HG03469 (cell line): ENCODE measurements around the gene PAN3.
A peak's percentile ranks its signal among the peaks of the same experiment; 100 is the strongest.
"Not testable (repeated sequence)": the region's sequence is repeated elsewhere in the genome, so short reads cannot be mapped to it uniquely, and the experiment has no call there.

Experiments used
- ATAC-seq: cut with Tn5 transposase; IDR thresholded peaks from one replicate; pipeline ENCODE4 v1.9.1; 2021; ENCODE audit warnings: mild to moderate bottlenecking, moderate library complexity, moderate number of reproducible peaks; ENCODE audit not compliant: unreplicated experiment

The PAN3 gene

DNA sequence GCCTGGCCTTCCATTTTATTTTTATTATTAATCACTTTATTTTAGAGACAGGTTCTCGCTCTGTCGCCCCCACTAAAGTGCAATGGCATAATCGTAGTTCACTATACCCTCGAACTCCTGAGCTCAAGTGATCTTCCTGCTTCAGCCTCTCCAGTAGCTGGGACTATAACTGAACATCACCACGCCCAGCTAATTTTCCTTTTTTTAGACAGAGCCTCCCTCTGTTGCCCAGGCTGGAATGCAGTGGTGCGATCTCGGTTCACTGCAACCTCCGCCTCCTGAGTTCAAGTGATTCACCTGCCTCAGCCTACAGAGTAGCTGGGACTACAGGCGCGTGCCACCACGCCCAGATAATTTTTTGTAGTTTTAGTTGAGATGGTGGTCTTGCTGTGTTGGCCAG, 6.7 kb upstream of the PAN3 start:
- no peak for ATAC-seq

- ATAC-seq, result no peak
Measured at GRCh38 chr13:28136916-28137315, 1.4 kb upstream of the PAN3 start.

- ATAC-seq, result peak; percentile 3
Measured at GRCh38 chr13:28137596-28137995, 749 bp upstream of the PAN3 start.

- peak; percentile 24 for ATAC-seq
Measured at GRCh38 chr13:28138756-28139470, 568 bp downstream of the PAN3 start.

GRCh38 chr13:28140433-28141125, 2.2 kb downstream of the PAN3 start:
- ATAC-seq, result no peak

DNA sequence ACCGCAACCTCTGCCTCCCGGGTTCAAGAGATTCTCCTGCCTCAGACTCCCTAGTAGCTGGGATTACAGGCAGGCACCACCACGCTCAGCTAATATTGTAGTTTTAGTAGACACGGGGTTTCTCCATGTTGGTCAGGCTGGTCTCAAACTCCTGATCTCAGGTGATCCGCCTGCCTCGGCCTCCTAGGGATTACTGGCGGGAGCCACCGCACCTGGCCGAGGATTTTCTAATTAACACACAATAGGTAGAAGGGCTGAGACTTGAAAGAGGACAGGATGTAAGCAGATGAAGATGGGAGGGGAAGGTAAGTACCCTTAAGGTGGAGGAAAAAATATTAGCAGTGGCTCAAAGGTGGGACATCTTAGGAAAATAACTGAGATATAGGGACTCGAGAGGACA, 3.2 kb downstream of the PAN3 start:
- not testable (repeated sequence) for ATAC-seq

- ATAC-seq, result no peak
Measured at GRCh38 chr13:28145049-28145448, 6.7 kb downstream of the PAN3 start.

- no peak for ATAC-seq
Measured at GRCh38 chr13:28147495-28147894, 9.2 kb downstream of the PAN3 start.

DNA sequence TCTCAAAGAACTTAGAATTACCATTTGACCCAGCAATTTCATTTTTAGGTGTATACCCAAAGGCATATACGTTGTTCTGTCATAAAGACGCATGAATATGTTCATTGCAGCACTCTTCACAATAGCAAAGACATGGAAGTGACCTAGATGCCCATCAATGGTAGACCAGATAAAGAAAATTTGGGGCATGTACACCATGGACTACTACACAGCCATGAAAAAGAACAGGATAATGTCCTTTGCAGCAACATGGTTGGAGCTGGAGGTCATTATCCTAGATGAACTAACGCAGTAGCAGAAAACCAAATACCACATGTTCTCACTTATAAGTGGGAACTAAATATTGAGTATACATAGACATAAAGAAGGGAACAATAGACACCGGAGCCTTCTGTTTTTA, 20.7 kb downstream of the PAN3 start:
- no peak for ATAC-seq

DNA sequence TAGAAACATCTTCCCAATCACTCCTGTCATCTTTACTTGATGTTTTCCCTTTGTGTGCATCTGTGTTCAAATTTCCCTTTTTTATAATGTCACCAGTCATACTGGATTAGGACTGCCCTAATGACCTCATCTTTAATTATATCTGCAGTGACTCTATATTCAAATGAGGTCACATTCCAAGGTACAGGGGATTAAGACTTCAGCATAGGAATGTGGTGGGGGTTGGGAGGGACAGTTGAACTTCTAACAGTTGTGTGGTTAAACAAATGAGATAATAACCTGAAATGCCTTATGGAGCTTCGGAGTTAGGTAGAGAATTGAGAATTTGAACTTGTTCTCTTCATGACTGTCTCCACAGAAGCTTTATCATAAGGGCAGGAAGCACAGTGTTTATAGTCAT, 23.0 kb downstream of the PAN3 start:
- ATAC-seq, result no peak

DNA sequence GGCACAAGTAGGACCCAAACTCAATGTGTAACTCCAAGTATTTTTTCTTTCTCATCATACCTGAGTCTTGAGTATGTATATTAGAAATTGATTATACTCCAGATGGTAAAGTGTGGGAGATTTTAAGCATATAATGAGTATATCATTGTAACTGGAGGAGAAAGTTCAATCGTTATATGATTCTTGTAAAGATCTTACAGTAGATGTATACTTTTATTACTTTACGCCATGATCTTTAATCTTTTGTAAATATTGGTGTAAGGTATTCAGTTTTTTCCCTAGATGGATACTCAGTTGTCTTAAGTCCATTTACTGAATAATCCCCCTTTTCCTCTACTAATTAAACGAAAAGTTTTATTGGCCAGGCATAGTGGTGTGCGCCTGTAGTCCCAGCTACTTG, 25.2 kb downstream of the PAN3 start:
- ATAC-seq, result no peak

- no peak for ATAC-seq
Measured at GRCh38 chr13:28166257-28166656, 27.9 kb downstream of the PAN3 start.

DNA sequence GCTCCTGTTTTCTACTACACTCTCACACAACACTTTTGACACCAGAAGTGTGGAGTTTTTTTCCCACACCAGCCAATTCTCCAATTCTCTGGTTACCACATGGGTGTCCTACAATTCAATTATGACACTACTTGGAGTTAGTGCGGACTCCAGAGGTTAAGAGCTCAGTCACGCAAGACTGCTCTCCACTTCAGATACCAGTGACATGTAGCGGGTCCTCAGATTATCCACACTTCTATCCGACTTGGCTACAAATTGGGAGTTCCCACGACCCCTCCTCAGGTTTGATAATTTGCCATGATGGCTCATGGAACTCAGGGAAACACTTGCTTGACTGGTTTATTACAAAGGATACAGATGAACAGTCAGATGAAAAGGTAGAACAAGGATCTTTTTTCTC, 32.9 kb downstream of the PAN3 start:
- ATAC-seq, result no peak

DNA sequence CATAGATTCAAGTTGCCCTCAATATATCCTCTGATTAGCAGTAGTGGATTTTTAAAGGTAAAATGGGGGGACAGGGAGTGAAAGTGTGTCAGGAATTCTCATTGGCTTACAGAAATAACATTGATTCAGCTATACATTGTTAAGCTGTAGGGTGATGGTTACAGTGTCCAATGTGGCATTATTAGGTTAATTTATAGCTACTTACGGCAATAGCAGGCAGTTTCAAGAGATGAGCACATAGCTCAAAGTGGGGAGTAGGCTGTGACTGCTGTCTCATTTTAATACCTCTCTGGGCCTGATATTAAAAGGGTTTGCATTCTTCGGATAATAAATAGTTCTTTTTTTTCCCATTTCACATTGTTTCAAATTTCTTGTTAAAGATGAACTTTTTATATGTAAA, 34.6 kb downstream of the PAN3 start:
- no peak for ATAC-seq

DNA sequence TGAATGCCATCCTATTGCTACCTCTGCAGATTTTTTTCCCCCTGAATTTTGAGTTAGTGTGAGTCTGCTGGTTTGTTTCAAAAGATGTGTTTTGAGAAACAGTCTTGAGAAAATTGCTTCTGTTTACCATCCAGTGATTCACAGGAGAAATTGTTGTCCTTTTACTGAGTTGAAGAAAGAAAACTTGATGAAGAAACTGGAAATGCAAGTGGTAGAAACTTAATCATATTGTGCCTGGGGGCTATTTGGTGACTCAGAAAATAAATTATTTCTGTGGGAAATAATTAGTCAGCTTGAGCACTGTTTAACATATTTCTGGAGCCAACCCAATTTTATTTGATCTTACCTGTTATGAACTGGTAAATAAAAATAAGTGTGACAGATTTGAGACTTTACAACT, 35.4 kb downstream of the PAN3 start:
- ATAC-seq, result no peak

DNA sequence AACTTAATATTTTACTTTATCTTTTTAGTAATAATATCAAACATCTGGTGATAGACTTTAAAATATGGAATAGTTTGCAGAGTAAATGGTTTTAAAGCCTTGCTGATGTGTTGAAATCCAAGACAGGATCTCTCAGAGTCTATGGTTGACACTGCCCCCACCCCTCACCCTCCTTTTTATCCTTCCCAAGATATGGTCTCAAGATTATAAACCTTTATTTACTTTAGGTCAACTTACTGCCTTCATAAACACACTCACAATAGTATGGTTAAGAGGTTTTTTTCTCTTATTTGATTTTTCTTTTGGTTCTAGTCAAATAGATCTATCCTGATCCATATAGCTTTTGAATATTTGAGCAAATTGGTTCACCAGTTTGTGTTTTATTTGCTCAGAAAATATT, 39.0 kb downstream of the PAN3 start:
- ATAC-seq, result no peak

DNA sequence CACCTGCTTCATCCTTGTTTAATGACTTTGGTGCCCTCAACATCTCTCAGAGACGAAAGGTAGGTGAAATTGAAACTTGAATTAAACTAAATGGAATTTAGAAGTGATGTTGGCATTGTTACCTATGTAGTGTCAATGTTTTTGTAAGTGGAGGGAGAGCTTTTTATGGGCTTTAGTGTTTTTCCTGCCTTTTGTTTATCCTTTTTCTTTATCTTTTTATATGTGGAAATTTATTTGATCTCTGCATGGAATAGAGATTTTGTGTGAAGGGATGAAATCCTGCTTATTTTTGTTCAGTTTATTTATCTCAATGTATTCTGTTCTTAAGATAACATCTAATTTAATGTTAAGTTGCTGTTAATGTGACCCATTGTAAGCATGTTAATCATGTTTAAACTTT, 39.5 kb downstream of the PAN3 start:
- no peak for ATAC-seq

- no peak for ATAC-seq
Measured at GRCh38 chr13:28179974-28180373, 41.6 kb downstream of the PAN3 start.

- ATAC-seq, result no peak
Measured at GRCh38 chr13:28181413-28181812, 43.1 kb downstream of the PAN3 start.

DNA sequence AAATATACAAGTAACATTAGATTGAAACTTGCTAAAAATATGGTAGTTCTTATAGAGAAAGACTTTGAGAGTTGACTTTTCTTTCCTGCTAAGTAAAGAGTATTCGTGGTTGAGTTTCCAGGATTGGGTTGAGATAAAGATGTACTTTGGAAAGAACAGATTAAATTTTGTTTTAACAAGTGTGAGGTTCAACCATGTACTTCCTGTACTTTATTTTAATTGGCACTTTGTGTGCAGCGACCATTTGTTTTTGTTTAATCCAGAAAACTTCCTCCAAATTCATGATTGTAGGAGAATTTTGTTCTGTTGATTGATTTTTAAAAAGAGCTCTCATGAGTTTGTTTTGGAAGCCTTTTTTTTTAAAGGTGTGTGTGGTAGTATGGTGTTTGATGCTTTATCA, 46.9 kb downstream of the PAN3 start:
- no peak for ATAC-seq

GRCh38 chr13:28199089-28199488, 60.7 kb downstream of the PAN3 start:
- no peak for ATAC-seq

GRCh38 chr13:28204043-28204442, 65.7 kb downstream of the PAN3 start:
- no peak for ATAC-seq
